ENCODE data around the gene BORCS5.

Gene BORCS5

GRCh38 chr12:12380949-12381593 lies 24.2 kb downstream of the BORCS5 start:
- Histone ChIP-seq H2AK5ac (ENCODE audit: low read length) (no peak overlapping the region), H3K27me3 (ENCODE audit: insufficient read depth, low read length) (no peaks in the 10 kb centered on the region), H3K4ac (ENCODE audit: low read depth, low read length) (no peak overlapping the region), H3K79me1 (ENCODE audit: low read length) (no peaks in the 10 kb centered on the region), H3K14ac (ENCODE audit: low read length) (no peak overlapping the region), H3K36me3 (ENCODE audit: control insufficient read depth in 1 of 2, insufficient read depth in 2 of 2, low read length in 2 of 2) (peaks cover 0 to 3% of the 10 kb centered on the region in 2 experiments), H2AFZ (ENCODE audit: insufficient read depth, low read length, poor library complexity) (no peak overlapping the region), H3K9me3 (ENCODE audit: insufficient read depth, low read depth, low read length) (no peaks in the 10 kb centered on the region), H3K4me2 (ENCODE audit: low read length) (no peak overlapping the region), H4K91ac (ENCODE audit: low read depth, low read length) (no peak overlapping the region), H2BK5ac (ENCODE audit: low read depth, low read length, poor library complexity) (no peak overlapping the region), H2BK12ac (ENCODE audit: low read length) (no peak overlapping the region), H3K4me3 (ENCODE audit: low read depth, low read length) (no peak overlapping the region), H4K12ac (ENCODE audit: low read depth, low read length) (no peak overlapping the region), H3K18ac (ENCODE audit: low read length) (no peak overlapping the region), H2BK120ac (ENCODE audit: insufficient read depth, low read length, poor library complexity) (no peak overlapping the region), H3K23ac (ENCODE audit: low read length) (no peak overlapping the region), H3K79me2 (ENCODE audit: control insufficient read depth, insufficient read depth, low read length, poor library complexity) (no peaks in the 10 kb centered on the region), H3K27ac (ENCODE audit: low read depth, low read length) (no peak overlapping the region), H4K8ac (ENCODE audit: low read depth, low read length) (no peak overlapping the region), H3K4me1 (ENCODE audit: control insufficient read depth in 1 of 2, insufficient read depth in 2 of 2, low read length in 2 of 2) (peaks cover 2% of the 10 kb centered on the region in 2 experiments), H3K9ac (ENCODE audit: low read length) (no peak overlapping the region)
- no CpG with 5 or more reads among the region's 6 CpGs for WGBS (ENCODE audit: extremely low coverage, insufficient coverage, insufficient read length)
- no peak for DNase-seq

GRCh38 chr12:12381982-12382381 lies 25.1 kb downstream of the BORCS5 start:
- Histone ChIP-seq H3K9ac (ENCODE audit: low read length) (no peak overlapping the region), H3K4me2 (ENCODE audit: low read length) (no peak overlapping the region)

GRCh38 chr12:12384571-12385340 lies 27.9 kb downstream of the BORCS5 start:
- DNase-seq, result no peak
- Histone ChIP-seq H3K4ac (ENCODE audit: low read depth, low read length) (no peak overlapping the region), H3K36me3 (ENCODE audit: control insufficient read depth in 1 of 2, insufficient read depth in 2 of 2, low read length in 2 of 2) (peaks cover 0 to 3% of the 10 kb centered on the region in 2 experiments), H3K4me3 (ENCODE audit: low read depth, low read length) (no peak overlapping the region), H2AFZ (ENCODE audit: insufficient read depth, low read length, poor library complexity) (no peak overlapping the region), H3K9me3 (ENCODE audit: insufficient read depth, low read depth, low read length) (no peaks in the 10 kb centered on the region), H4K91ac (ENCODE audit: low read depth, low read length) (no peak overlapping the region), H4K12ac (ENCODE audit: low read depth, low read length) (no peak overlapping the region), H2BK12ac (ENCODE audit: low read length) (no peak overlapping the region), H2BK5ac (ENCODE audit: low read depth, low read length, poor library complexity) (no peak overlapping the region), H3K18ac (ENCODE audit: low read length) (no peak overlapping the region), H3K79me2 (ENCODE audit: control insufficient read depth, insufficient read depth, low read length, poor library complexity) (no peaks in the 10 kb centered on the region), H3K79me1 (ENCODE audit: low read length) (no peaks in the 10 kb centered on the region), H2BK120ac (ENCODE audit: insufficient read depth, low read length, poor library complexity) (no peak overlapping the region), H2AK5ac (ENCODE audit: low read length) (no peak overlapping the region), H3K27ac (ENCODE audit: low read depth, low read length) (no peak overlapping the region), H3K23ac (ENCODE audit: low read length) (no peak overlapping the region), H3K27me3 (ENCODE audit: insufficient read depth, low read length) (no peaks in the 10 kb centered on the region), H3K9ac (ENCODE audit: low read length) (no peak overlapping the region), H4K8ac (ENCODE audit: low read depth, low read length) (no peak overlapping the region), H3K14ac (ENCODE audit: low read length) (no peak overlapping the region), H3K4me1 (ENCODE audit: control insufficient read depth in 1 of 2, insufficient read depth in 2 of 2, low read length in 2 of 2) (peaks cover 2% of the 10 kb centered on the region in 2 experiments), H3K4me2 (ENCODE audit: low read length) (no peak overlapping the region)
- no CpG with 5 or more reads among the region's 7 CpGs for WGBS (ENCODE audit: extremely low coverage, insufficient coverage, insufficient read length)

More at GRCh38 chr12:12381982-12382381, 25.1 kb downstream of the BORCS5 start:
- Histone ChIP-seq H2BK12ac (ENCODE audit: low read length) (no peak overlapping the region), H3K4me1 (ENCODE audit: control insufficient read depth in 1 of 2, insufficient read depth in 2 of 2, low read length in 2 of 2) (peaks cover 2% of the 10 kb centered on the region in 2 experiments), H3K36me3 (ENCODE audit: control insufficient read depth in 1 of 2, insufficient read depth in 2 of 2, low read length in 2 of 2) (peaks cover 0 to 3% of the 10 kb centered on the region in 2 experiments), H3K27me3 (ENCODE audit: insufficient read depth, low read length) (no peaks in the 10 kb centered on the region), H3K23ac (ENCODE audit: low read length) (no peak overlapping the region), H3K14ac (ENCODE audit: low read length) (no peak overlapping the region), H3K9me3 (ENCODE audit: insufficient read depth, low read depth, low read length) (no peaks in the 10 kb centered on the region), H4K91ac (ENCODE audit: low read depth, low read length) (no peak overlapping the region), H3K79me1 (ENCODE audit: low read length) (no peaks in the 10 kb centered on the region), H3K4me3 (ENCODE audit: low read depth, low read length) (no peak overlapping the region), H2BK120ac (ENCODE audit: insufficient read depth, low read length, poor library complexity) (no peak overlapping the region), H4K12ac (ENCODE audit: low read depth, low read length) (no peak overlapping the region), H2AK5ac (ENCODE audit: low read length) (no peak overlapping the region), H3K27ac (ENCODE audit: low read depth, low read length) (no peak overlapping the region), H3K79me2 (ENCODE audit: control insufficient read depth, insufficient read depth, low read length, poor library complexity) (no peaks in the 10 kb centered on the region), H2AFZ (ENCODE audit: insufficient read depth, low read length, poor library complexity) (no peak overlapping the region), H3K4ac (ENCODE audit: low read depth, low read length) (no peak overlapping the region), H3K18ac (ENCODE audit: low read length) (no peak overlapping the region), H4K8ac (ENCODE audit: low read depth, low read length) (no peak overlapping the region), H2BK5ac (ENCODE audit: low read depth, low read length, poor library complexity) (no peak overlapping the region)
- DNase-seq, result no peak
- whole genome bisulfite sequencing (ENCODE audit: extremely low coverage, insufficient coverage, insufficient read length), result no CpG with 5 or more reads among the region's 3 CpGs

- H3K9me3 ChIP-seq (ENCODE audit: insufficient read depth, low read depth, low read length), result no peaks in the 10 kb centered on the region
- H2BK120ac ChIP-seq (ENCODE audit: insufficient read depth, low read length, poor library complexity), result no peak overlapping the region
- H3K27me3 ChIP-seq (ENCODE audit: insufficient read depth, low read length), result no peaks in the 10 kb centered on the region
- H3K27ac ChIP-seq (ENCODE audit: low read depth, low read length), result no peak overlapping the region
- H3K14ac ChIP-seq (ENCODE audit: low read length), result no peak overlapping the region
- H3K23ac ChIP-seq (ENCODE audit: low read length), result no peak overlapping the region
- H4K12ac ChIP-seq (ENCODE audit: low read depth, low read length), result no peak overlapping the region
- H3K18ac ChIP-seq (ENCODE audit: low read length), result no peak overlapping the region
- H2BK12ac ChIP-seq (ENCODE audit: low read length), result no peak overlapping the region
- no peak overlapping the region for H4K8ac ChIP-seq (ENCODE audit: low read depth, low read length)
- no peak overlapping the region for H2AK5ac ChIP-seq (ENCODE audit: low read length)
- no peak overlapping the region for H2AFZ ChIP-seq (ENCODE audit: insufficient read depth, low read length, poor library complexity)
- no peak overlapping the region for H3K4ac ChIP-seq (ENCODE audit: low read depth, low read length)
- peaks cover 0 to 2% of the 10 kb centered on the region in 2 experiments for H3K36me3 ChIP-seq (ENCODE audit: control insufficient read depth in 1 of 2, insufficient read depth in 2 of 2, low read length in 2 of 2)
- no peaks in the 10 kb centered on the region for H3K79me2 ChIP-seq (ENCODE audit: control insufficient read depth, insufficient read depth, low read length, poor library complexity)
- DNase-seq, result no peak
- H4K91ac ChIP-seq (ENCODE audit: low read depth, low read length), result no peak overlapping the region
- no peak overlapping the region for H3K9ac ChIP-seq (ENCODE audit: low read length)
- H3K4me3 ChIP-seq (ENCODE audit: low read depth, low read length), result no peak overlapping the region
- no peak overlapping the region for H3K4me2 ChIP-seq (ENCODE audit: low read length)
- peaks cover 2% of the 10 kb centered on the region in 2 experiments for H3K4me1 ChIP-seq (ENCODE audit: control insufficient read depth in 1 of 2, insufficient read depth in 2 of 2, low read length in 2 of 2)
- WGBS (ENCODE audit: extremely low coverage, insufficient coverage, insufficient read length), result no CpG with 5 or more reads among the region's 3 CpGs
- no peaks in the 10 kb centered on the region for H3K79me1 ChIP-seq (ENCODE audit: low read length)
- no peak overlapping the region for H2BK5ac ChIP-seq (ENCODE audit: low read depth, low read length, poor library complexity)
These were observed 30.6 kb downstream of the BORCS5 start for GRCh38 chr12:12387501-12387900.

All from trophoblast cell (in vitro differentiated cells and primary cell).